Left kidney (tissue), 8 donors: ENCODE measurements around the gene ACTR1A. TPM values are rescaled to one million over a fixed set of nuclear protein-coding genes. Genes with fewer than 3 reads are reported as not detected.
"Not testable (repeated sequence)": the region's sequence is repeated elsewhere in the genome, so short reads cannot be mapped to it uniquely, and the experiment has no call there.

Experiments
- DNase-seq: peaks from one replicate; pipeline ENCODE4 v3.0.0-alpha.2; 2013
- long read RNA-seq, 8 donors: transcript quantifications; one replicate each; lab custom pipeline, GENCODE V29; 2026
- polyA plus RNA-seq: library from polyadenylated mRNA; unstranded; fragments of 120-200 nt; gene quantifications from one replicate; pipeline ENCODE4 v1.2.1, GENCODE V29; 2013; ENCODE audit not compliant: insufficient read length

ACTR1A gene
- polyA plus RNA-seq: 81.0 TPM
- long read RNA-seq, donor 1, transcript ACTR1A-201 (11 exons, 2,829 nt): major isoform, 32 of 34 reads
- long read RNA-seq, donor 1, partial matches to known transcripts: 0 of 34 reads
- long read RNA-seq, donor 1, other reads (novel, unspliced or antisense): 0 of 34 reads
- long read RNA-seq, donor 2, transcript ACTR1A-201 (11 exons, 2,829 nt): major isoform, 16 of 17 reads
- long read RNA-seq, donor 2, partial matches to known transcripts: 0 of 17 reads
- long read RNA-seq, donor 2, other reads (novel, unspliced or antisense): 0 of 17 reads
- long read RNA-seq, donor 3, transcript ACTR1A-201 (11 exons, 2,829 nt): major isoform, 14 of 16 reads
- long read RNA-seq, donor 3, partial matches to known transcripts: 0 of 16 reads
- long read RNA-seq, donor 3, other reads (novel, unspliced or antisense): 0 of 16 reads
- long read RNA-seq, donor 4, partial matches to known transcripts: 0 of 1 reads
- long read RNA-seq, donor 4, other reads (novel, unspliced or antisense): 0 of 1 reads
- long read RNA-seq, donor 5, transcript ACTR1A-202 (4 exons, 3,519 nt): minor isoform, 5 of 46 reads
- long read RNA-seq, donor 5, transcript ACTR1A-201 (11 exons, 2,829 nt): major isoform, 33 of 46 reads
- long read RNA-seq, donor 5, partial matches to known transcripts: 8 of 46 reads
- long read RNA-seq, donor 5, other reads (novel, unspliced or antisense): 0 of 46 reads
- long read RNA-seq, donor 6, transcript ACTR1A-201 (11 exons, 2,829 nt): major isoform, 32 of 33 reads
- long read RNA-seq, donor 6, partial matches to known transcripts: 0 of 33 reads
- long read RNA-seq, donor 6, other reads (novel, unspliced or antisense): 0 of 33 reads
- long read RNA-seq, donor 7, transcript ACTR1A-201 (11 exons, 2,829 nt): major isoform, 28 of 28 reads
- long read RNA-seq, donor 7, partial matches to known transcripts: 0 of 28 reads
- long read RNA-seq, donor 7, other reads (novel, unspliced or antisense): 0 of 28 reads
- long read RNA-seq, donor 8, transcript ACTR1A-201 (11 exons, 2,829 nt): major isoform, 9 of 10 reads
- long read RNA-seq, donor 8, partial matches to known transcripts: 0 of 10 reads
- long read RNA-seq, donor 8, other reads (novel, unspliced or antisense): 0 of 10 reads

- peak; percentile 98 for DNase-seq
These were observed at the start of gene ACTR1A for GRCh38 chr10:102502337-102503151. Gene ACTR1A, minus strand, starts transcription at chr10:102502712. Its CDS starts 65 bp downstream, at chr10:102502647.

- DNase-seq: no peak
These were observed 48.2 kb upstream of the ACTR1A start for GRCh38 chr10:102550636-102551210.

- DNase-seq: no peak
These were observed 47.0 kb upstream of the ACTR1A start for GRCh38 chr10:102549549-102549948.

GRCh38 chr10:102546606-102547320 lies 44.3 kb upstream of the ACTR1A start:
- peak; percentile 11 for DNase-seq

DNA sequence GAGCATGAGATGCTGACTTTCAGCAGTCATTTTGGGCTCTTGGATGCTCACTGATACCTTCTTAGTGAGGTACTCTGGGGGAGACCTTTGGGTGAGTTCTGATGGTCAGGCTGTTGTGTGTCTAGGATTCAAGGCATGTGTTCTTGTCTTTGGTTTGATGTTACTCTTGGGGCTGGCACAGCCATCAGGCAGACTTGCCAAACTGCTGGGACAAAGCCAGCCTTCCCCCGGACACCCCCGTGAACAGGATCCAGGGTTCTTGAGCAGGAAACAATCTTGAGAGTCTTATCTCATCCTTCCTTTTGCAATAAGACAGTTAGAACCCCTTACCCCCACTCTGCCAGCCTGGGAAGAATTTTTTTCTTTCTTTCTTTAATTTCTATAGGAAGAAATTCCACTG lies 43.5 kb upstream of the ACTR1A start:
- no peak for DNase-seq

- DNase-seq: no peak
These were observed 42.9 kb upstream of the ACTR1A start for GRCh38 chr10:102545265-102545871.

DNA sequence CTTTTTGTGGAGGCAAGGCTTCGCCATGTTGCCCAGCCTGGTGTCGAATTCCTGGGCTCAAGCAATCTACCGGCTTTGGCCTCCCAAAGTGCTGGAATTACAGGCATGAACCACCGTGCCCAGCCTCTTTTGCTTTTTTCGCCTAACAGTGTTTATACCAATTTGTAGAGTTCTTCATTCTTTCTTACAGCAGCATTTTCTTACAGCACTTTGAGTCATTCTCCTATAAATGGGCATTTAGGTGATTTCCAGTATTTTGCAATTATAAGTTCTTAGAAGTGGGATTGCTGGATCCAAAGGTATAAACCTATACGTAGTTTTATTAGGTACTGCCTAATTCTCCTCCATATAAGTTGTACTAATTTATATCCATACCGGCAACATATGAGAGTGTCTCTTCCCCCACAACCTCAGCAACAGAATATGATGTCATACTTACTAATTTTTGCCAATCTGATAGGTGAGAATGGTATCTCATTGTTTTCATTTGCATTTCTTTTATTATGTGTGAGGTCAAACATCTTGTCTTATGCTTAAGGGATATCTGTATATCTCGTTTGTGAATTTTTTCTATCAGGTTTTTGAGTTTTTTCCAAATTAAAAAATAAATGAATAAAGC lies 40.4 kb upstream of the ACTR1A start:
- DNase-seq: no peak

DNA sequence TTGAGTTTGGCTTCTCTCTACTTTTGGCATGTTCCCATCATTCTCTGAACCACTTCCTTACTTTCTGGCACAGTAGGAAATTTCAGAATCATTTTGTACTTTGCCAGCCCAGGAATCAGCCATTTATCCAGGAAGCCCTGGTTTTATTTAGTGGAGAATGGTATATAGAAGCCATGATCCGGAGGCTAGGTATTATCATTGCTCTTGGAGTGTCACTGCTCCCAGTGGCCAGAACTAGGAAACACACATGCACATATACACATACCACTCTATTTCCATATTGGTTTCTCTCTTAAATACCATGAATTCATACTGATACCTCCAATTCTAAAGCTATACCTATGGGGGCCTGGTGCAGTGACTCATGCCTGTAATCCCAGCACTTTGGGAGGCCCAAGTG lies 37.5 kb upstream of the ACTR1A start:
- no peak for DNase-seq

GRCh38 chr10:102538811-102539210 lies 36.3 kb upstream of the ACTR1A start:
- DNase-seq: no peak

DNA sequence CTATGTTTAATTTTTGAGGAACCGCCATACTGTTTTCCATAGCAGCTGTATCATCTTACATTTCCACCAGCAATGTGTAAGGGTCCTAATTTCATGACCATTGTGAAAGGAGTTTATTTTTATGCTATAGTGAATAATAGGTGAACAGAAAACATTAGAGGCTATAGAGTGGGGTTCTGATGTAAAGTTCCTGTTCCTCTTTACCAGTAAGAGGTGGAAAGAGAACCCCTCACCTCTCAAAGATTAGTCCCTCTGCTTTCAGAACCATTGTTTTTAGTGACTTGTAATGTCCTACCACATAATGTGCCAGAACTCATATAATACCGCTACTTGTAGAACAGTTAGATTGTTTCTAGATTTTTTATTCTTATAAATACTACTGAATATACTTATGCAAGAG lies 35.4 kb upstream of the ACTR1A start:
- no peak for DNase-seq

DNA sequence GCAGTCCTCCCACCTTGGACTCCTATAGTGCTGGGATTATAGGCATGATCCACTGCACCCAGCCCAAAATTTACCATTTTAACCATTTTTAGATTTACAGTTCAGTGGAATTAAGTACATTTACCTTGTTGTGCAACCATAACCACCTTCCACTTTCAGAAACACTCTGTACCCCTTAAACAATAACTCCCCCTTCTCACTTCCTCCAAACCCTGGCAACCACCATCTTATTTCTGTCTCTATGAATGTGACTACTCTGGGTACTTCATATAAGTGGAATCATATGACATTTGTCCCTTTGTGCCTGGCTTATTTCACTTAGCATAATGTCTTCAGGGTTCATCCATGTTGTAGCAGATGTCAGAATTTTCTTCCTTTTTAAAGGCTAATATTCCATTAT lies 34.9 kb upstream of the ACTR1A start:
- no peak for DNase-seq

GRCh38 chr10:102535481-102536147 lies 33.1 kb upstream of the ACTR1A start:
- no peak for DNase-seq

GRCh38 chr10:102534966-102535365 lies 32.5 kb upstream of the ACTR1A start:
- DNase-seq: not testable (repeated sequence)

GRCh38 chr10:102534333-102534732 lies 31.8 kb upstream of the ACTR1A start:
- no peak for DNase-seq

DNA sequence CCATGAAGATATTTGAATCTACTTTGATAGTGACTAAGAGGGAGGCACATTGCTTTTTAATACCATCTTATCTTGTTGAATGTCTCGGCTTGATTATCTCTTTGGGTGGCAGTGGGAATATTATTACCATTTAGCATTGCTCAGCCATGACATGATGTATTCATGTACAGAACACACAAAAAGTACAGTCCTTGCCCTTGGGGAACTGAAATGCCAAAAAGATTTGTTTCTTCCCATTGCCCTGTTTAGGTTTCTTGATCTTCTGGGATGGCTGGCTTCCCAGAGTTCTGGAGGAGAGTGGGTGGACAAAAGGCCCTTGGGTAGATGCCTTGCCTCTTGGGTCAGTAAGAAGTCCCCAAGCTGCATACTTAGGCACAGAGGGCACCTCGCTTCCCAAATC lies 25.0 kb upstream of the ACTR1A start:
- no peak for DNase-seq

- DNase-seq: no peak
These were observed 22.2 kb upstream of the ACTR1A start for GRCh38 chr10:102524746-102525145.

DNA sequence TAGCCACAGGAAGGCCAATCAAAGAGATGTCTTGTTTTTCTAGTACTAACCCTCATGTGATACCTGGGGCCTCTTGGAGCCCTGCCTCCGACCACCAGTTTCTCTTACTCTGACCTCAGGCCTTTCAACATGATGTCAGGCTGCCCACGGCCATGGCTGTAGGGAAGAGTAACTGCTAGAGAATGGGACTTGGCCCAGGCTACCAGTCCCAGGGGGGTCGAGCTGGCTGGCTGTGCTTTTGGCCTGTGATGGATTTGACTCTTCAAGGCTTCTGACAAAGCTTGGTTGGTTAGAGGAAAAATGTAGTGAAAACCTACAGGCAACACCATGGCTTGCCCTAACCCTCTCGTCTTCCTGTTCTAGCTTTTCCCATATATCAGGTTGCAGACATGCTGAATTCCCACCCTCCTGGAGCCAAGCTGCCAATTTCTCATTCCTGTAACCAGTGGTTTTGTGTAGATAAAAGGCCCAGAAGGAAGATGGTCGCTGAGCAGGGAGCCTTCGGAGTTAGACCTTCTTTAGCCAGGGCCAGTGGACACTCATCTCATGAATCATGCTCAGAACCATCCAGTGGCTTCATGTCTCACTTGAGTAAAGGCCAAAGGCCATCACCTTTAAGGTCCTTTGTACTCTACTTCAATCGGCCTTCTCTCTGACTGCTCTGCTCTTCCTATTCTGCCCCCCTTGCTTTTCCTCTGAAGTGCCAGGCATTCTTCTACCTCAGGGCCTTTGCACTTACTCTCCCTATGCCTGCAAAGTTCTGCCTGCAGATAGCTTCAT lies 20.9 kb upstream of the ACTR1A start:
- no peak for DNase-seq

GRCh38 chr10:102522874-102523249 lies 20.4 kb upstream of the ACTR1A start:
- DNase-seq: no peak
